GM23338 (cell line): Measurements from ENCODE around the gene FBXO41. TPM values are rescaled to one million over a fixed set of nuclear protein-coding genes. Genes with fewer than 3 reads are reported as not detected.

ENCODE experiments used
- ATAC-seq: fragments of 200-7000 bp; cut with Tn5 transposase; 3 replicates; pipeline ENCODE4 v1.9.1; 2020
- DNase-seq: peaks from one replicate; pipeline ENCODE4 v3.0.0-alpha.2; 2015; ENCODE audit warnings: low spot score
- H2AFZ ChIP-seq: fragments of 200-600 bp; sonication (generic); 2 replicates; pipeline ENCODE4 v1.8.0; 2016; ENCODE audit warnings: antibody characterized with exemption, mild to moderate bottlenecking, moderate library complexity
- H3F3A ChIP-seq: fragments of 200-600 bp; sonication (generic); replicated peaks from 2 replicates; pipeline ENCODE4 v1.8.0; 2017; ENCODE audit warnings: antibody characterized with exemption, mixed run types, low read depth
- H3K27ac ChIP-seq: fragments of 200-600 bp; sonication (generic); 2 replicates; pipeline ENCODE4 v1.6.1; 2016; ENCODE audit warnings: low read depth
- H3K27me3 ChIP-seq: fragments of 200-600 bp; sonication (generic); 2 replicates; pipeline ENCODE4 v1.8.0; 2016; ENCODE audit warnings: mild to moderate bottlenecking, mixed run types, moderate library complexity; ENCODE audit not compliant: insufficient read depth
- H3K36me3 ChIP-seq: fragments of 200-600 bp; sonication (generic); 2 replicates; pipeline ENCODE4 v1.8.0; 2016; ENCODE audit warnings: mild to moderate bottlenecking; ENCODE audit not compliant: insufficient read depth
- H3K4me1 ChIP-seq: fragments of 200-600 bp; sonication (generic); 2 replicates; pipeline ENCODE4 v1.8.0; 2016; ENCODE audit warnings: mild to moderate bottlenecking, moderate library complexity; ENCODE audit not compliant: insufficient read depth
- H3K4me2 ChIP-seq: fragments of 200-600 bp; sonication (generic); 2 replicates; pipeline ENCODE4 v1.7.1; 2017; ENCODE audit warnings: mixed run types
- H3K4me3 ChIP-seq: fragments of 200-600 bp; sonication (generic); 2 replicates; pipeline ENCODE4 v1.6.1; 2016; ENCODE audit warnings: mixed run types
- H3K79me2 ChIP-seq: fragments of 200-600 bp; sonication (generic); replicated peaks from 2 replicates; pipeline ENCODE4 v1.8.0; 2017; ENCODE audit warnings: mild to moderate bottlenecking; ENCODE audit not compliant: insufficient read depth
- H3K9me2 ChIP-seq: fragments of 200-600 bp; sonication (generic); 2 replicates; pipeline ENCODE4 v1.8.0; 2017; ENCODE audit not compliant: insufficient read depth
- H4K20me1 ChIP-seq: fragments of 200-600 bp; sonication (generic); replicated peaks from 2 replicates; pipeline ENCODE4 v1.8.0; 2017; ENCODE audit warnings: mild to moderate bottlenecking; ENCODE audit not compliant: insufficient read depth
- H3K27ac Mint-ChIP-seq: 2 replicates; pipeline ENCODE4 v1.8.0; 2020; ENCODE audit warnings: inconsistent platforms, mild to moderate bottlenecking, moderate library complexity, mixed read lengths
- H3K27me3 Mint-ChIP-seq: 3 replicates; pipeline ENCODE4 v1.8.0; 2022; ENCODE audit warnings: low read depth, mild to moderate bottlenecking, moderate library complexity, mixed read lengths, inconsistent platforms; ENCODE audit not compliant: insufficient read depth, poor library complexity
- H3K36me3 Mint-ChIP-seq: 3 replicates; pipeline ENCODE4 v1.8.0; 2021; ENCODE audit warnings: low read depth, mild to moderate bottlenecking, inconsistent platforms, moderate library complexity, mixed read lengths
- H3K4me1 Mint-ChIP-seq: 3 replicates; pipeline ENCODE4 v1.8.0; 2020; ENCODE audit warnings: mild to moderate bottlenecking, inconsistent platforms, mixed read lengths
- H3K4me3 Mint-ChIP-seq: 3 replicates; pipeline ENCODE4 v1.8.0; 2021; ENCODE audit warnings: moderate library complexity, mild to moderate bottlenecking, inconsistent platforms, mixed read lengths
- H3K9me3 Mint-ChIP-seq: 3 replicates; pipeline ENCODE4 v1.8.0; 2020; ENCODE audit warnings: moderate library complexity, mild to moderate bottlenecking, inconsistent platforms, mixed read lengths
- CREB1 ChIP-seq: fragments of 250-450 bp; sonication (Bioruptor Pico); IDR thresholded peaks from 2 replicates; pipeline ENCODE4 v1.5.0; 2020; ENCODE audit warnings: low read depth, mild to moderate bottlenecking, moderate library complexity
- CTCF ChIP-seq, 2 experiments: fragments of 200-600 bp in 1 of 2; sonication (generic) in 1 of 2; conservative IDR thresholded peaks; 2 replicates each; pipeline versions ENCODE4 v1.5.1 to v1.6.1; 2016 to 2017; ENCODE audit warnings: antibody characterized with exemption in 2 of 2, low read depth in 2 of 2, mild to moderate bottlenecking in 2 of 2, moderate library complexity in 1 of 2
- ETS1 ChIP-seq: IDR thresholded peaks from 2 replicates; pipeline ENCODE4 v1.6.1; 2016; ENCODE audit warnings: antibody characterized with exemption
- EZH2 ChIP-seq: fragments of 200-600 bp; sonication (generic); IDR thresholded peaks from one replicate; pipeline ENCODE4 v1.8.0; 2017; ENCODE audit warnings: antibody characterized with exemption, mild to moderate bottlenecking, low read depth; ENCODE audit not compliant: unreplicated experiment
- JUNB ChIP-seq: IDR thresholded peaks from one replicate; pipeline ENCODE4 v1.6.1; 2016; ENCODE audit warnings: antibody characterized with exemption; ENCODE audit not compliant: unreplicated experiment
- NANOG ChIP-seq: IDR thresholded peaks from 2 replicates; pipeline ENCODE4 v1.6.1; 2016; ENCODE audit warnings: antibody characterized with exemption, borderline replicate concordance
- POLR2AphosphoS5 ChIP-seq: IDR thresholded peaks from 2 replicates; pipeline ENCODE4 v1.6.1; 2016; ENCODE audit warnings: antibody characterized with exemption, low read depth
- REST ChIP-seq: IDR thresholded peaks from one replicate; pipeline ENCODE4 v1.6.1; 2018; ENCODE audit warnings: antibody characterized with exemption; ENCODE audit not compliant: unreplicated experiment
- STAT1 ChIP-seq: IDR thresholded peaks from one replicate; pipeline ENCODE4 v1.6.1; 2016; ENCODE audit warnings: antibody characterized with exemption; ENCODE audit not compliant: unreplicated experiment
- ZNF114 ChIP-seq: fragments of 250-450 bp; sonication (Bioruptor Pico); IDR thresholded peaks from 2 replicates; pipeline ENCODE4 v1.5.0; 2020; ENCODE audit warnings: mild to moderate bottlenecking, moderate library complexity
- ZNF331 ChIP-seq: fragments of 250-450 bp; sonication (Bioruptor Pico); IDR thresholded peaks from 2 replicates; pipeline ENCODE4 v1.5.0; 2020; ENCODE audit warnings: low read depth, mild to moderate bottlenecking, moderate library complexity
- polyA plus RNA-seq: library from polyadenylated mRNA; unstranded; fragments of >200 nt; fragmentation: Nextera tagmentation; extraction: Ambion mirVana; gene quantifications from 2 replicates; pipeline ENCODE4 v1.2.1, GENCODE V29; 2016
- total RNA-seq: library from RNA; depleted of rRNA; stranded (reverse); fragments of >200 nt; shearing (Covaris generic); gene quantifications from 2 replicates; pipeline ENCODE4 v1.2.3, GENCODE V29; 2014

The FBXO41 gene
- total and polyA plus RNA-seq, 2 experiments from 2014 or later, result 3.5 to 13.8 TPM

- peaks cover 48% of the 10 kb centered on the region for H4K20me1 ChIP-seq
- TF ChIP-seq ETS1 (no peak), CTCF (conservative IDR thresholded peaks at IDR 0.05; ENCODE audit: low read depth in 2 of 2) (no peak), NANOG (no peak), STAT1 (no peak)
- H3K36me3 Mint-ChIP-seq, result peaks cover 43% of the 10 kb centered on the region
These were observed 48.8 kb downstream of the FBXO41 start for GRCh38 chr2:73235315-73236028.

GRCh38 chr2:73233932-73234832 is 50.1 kb downstream of the FBXO41 start, which contains the start of gene CCT7:
Gene CCT7, plus strand, starts transcription at chr2:73234308. Its CDS starts 71 bp downstream, at chr2:73234379.
- peak within 1 kb of the TSS; percentile 91 for H3K4me2 ChIP-seq
- H3K9me2 ChIP-seq, result no peaks in the 10 kb centered on the region
- Mint-ChIP-seq H3K27me3 (peaks cover 20% of the 10 kb centered on the region), H3K27ac (peak within 1 kb of the TSS; percentile 97), H3K36me3 (peaks cover 30% of the 10 kb centered on the region), H3K9me3 (no peaks in the 10 kb centered on the region), H3K4me3 (peak within 1 kb of the TSS; percentile 100), H3K4me1 (peaks cover 33% of the 10 kb centered on the region)
- peak within 1 kb of the TSS; percentile 99 for H3K4me3 ChIP-seq
- no peaks in the 10 kb centered on the region for H3K27me3 ChIP-seq
- ATAC-seq (peak; percentile 75), DNase-seq (peak; percentile 98)
- H3K36me3 ChIP-seq, result no peaks in the 10 kb centered on the region
- H2AFZ ChIP-seq, result peak within 1 kb of the TSS; percentile 99
- H3K27ac ChIP-seq, result peak within 1 kb of the TSS; percentile 93
- peaks cover 51% of the 10 kb centered on the region for H3K79me2 ChIP-seq
- H4K20me1 ChIP-seq, result peaks cover 36% of the 10 kb centered on the region
- H3K4me1 ChIP-seq, result peaks cover 29% of the 10 kb centered on the region
- peaks cover 7% of the 10 kb centered on the region; the same call in 1 of the 2 replicates for H3F3A ChIP-seq
- no peak for TF ChIP-seq ZNF114 (CRISPR knock-in tag)
- no peak for TF ChIP-seq STAT1
- TF ChIP-seq REST, result no peak
- TF ChIP-seq NANOG, result no peak
- TF ChIP-seq POLR2AphosphoS5, result peak; percentile 96
- TF ChIP-seq ETS1, result peak; percentile 89
- no peak for TF ChIP-seq JUNB
- no peak for TF ChIP-seq ZNF331
- no peak for TF ChIP-seq EZH2
- peak; percentile 56; the same call in 1 of the 2 replicates for TF ChIP-seq CREB1 (CRISPR knock-in tag)

More at GRCh38 chr2:73235315-73236028, 48.8 kb downstream of the FBXO41 start:
- H3K36me3 ChIP-seq, result peaks cover 7% of the 10 kb centered on the region
- ATAC-seq (no peak), DNase-seq (no peak)
- Mint-ChIP-seq H3K4me1 (peaks cover 33% of the 10 kb centered on the region), H3K9me3 (no peaks in the 10 kb centered on the region), H3K27me3 (peaks cover 20% of the 10 kb centered on the region), H3K4me3 (peak overlapping the region; percentile 100), H3K27ac (peak overlapping the region; percentile 97)
- peak overlapping the region; percentile 99 for H3K4me3 ChIP-seq
- H3F3A ChIP-seq, result peaks cover 7% of the 10 kb centered on the region; the same call in 1 of the 2 replicates
- peaks cover 64% of the 10 kb centered on the region for H3K79me2 ChIP-seq
- H3K27me3 ChIP-seq, result no peaks in the 10 kb centered on the region
- H3K4me2 ChIP-seq, result peak overlapping the region; percentile 91
- H3K27ac ChIP-seq, result peak overlapping the region; percentile 69; the same call in 1 of the 2 replicates
- no peak overlapping the region for H2AFZ ChIP-seq
- H3K9me2 ChIP-seq, result no peaks in the 10 kb centered on the region
- peaks cover 29% of the 10 kb centered on the region for H3K4me1 ChIP-seq
